Kidney tubule cell (primary cell): ENCODE data around the gene CAPRIN1.
A peak's percentile ranks its signal among the peaks of the same experiment; 100 is the strongest.
"Not testable (repeated sequence)": the region's sequence is repeated elsewhere in the genome, so short reads cannot be mapped to it uniquely, and the experiment has no call there.

ENCODE experiments used
- DNase-seq: peaks from one replicate; pipeline ENCODE4 v3.0.0-alpha.2; 2018; ENCODE audit warnings: low spot score

Gene CAPRIN1

GRCh38 chr11:34091825-34092224 lies 40.3 kb downstream of the CAPRIN1 start:
- DNase-seq: no peak

GRCh38 chr11:34094900-34095299 lies 43.4 kb downstream of the CAPRIN1 start:
- not testable (repeated sequence) for DNase-seq

GRCh38 chr11:34098813-34099212 lies 47.3 kb downstream of the CAPRIN1 start:
- DNase-seq: no peak

DNA sequence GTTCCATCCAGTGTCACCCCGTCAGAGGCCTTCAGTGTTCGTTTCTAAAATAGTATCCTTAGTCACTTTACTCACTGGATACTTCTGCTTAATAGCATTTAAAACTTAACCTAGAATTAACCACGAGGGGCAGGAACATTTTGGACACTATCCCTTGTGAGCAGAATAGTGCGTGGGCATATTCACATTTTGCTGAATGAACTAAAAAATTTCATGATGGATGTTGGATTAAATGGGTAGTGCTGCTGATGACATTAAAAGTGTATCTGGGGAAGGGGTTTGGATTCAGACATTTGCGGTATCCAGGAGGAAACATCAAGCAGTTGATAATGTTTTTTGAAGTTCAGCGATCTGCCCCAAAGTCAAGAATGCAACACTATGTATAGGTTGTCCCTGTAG lies 53.1 kb downstream of the CAPRIN1 start:
- no peak for DNase-seq

DNA sequence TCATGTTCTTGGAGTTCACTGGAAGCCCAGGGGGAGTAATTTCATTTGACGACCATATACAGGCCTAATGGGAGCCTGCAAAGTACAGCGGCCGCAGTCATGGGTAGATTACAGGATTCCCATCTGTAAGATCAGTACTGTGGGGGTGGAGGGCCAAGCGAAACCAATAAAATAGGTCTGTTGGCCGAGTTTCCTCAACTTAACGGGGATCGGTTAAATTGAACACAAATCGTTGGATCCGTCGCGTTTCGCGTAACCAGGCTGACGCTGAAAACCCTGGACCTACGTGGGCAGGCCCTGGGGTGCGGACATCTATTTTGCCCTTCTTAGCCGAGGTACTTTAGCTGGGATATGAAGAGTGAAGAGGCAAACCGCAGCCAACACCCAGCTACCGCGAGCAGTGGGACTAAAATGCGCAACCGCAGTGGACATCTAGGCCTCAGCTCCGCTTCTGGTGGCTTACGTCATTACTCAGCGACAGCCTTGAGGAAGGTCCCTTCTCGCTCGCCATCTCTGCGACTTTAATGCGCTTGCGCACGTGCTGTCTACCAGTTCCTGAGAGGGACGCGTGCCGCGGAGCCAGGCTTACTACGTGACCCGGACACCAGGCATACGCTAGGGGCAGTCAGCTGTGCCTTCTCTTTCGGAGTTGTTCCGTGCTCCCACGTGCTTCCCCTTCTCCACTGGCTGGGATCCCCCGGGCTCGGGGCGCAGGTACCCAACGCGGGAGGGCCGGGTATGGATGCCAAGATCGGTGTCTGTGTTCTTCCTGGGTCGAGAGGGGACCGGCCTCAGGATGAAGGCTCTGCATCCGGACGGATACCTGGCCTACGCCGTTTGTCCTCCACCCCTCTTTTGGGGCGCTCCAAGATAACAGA lies 53.8 kb downstream of the CAPRIN1 start, which contains the start of gene NAT10:
Gene NAT10, plus strand, starts transcription at position 551 of the 878 bp plus-strand sequence. CDS start 2,597 bp downstream, outside the sequence.
- peak; percentile 99 for DNase-seq

- no peak for DNase-seq
Measured at GRCh38 chr11:34105957-34106504, 54.5 kb downstream of the CAPRIN1 start.

DNA sequence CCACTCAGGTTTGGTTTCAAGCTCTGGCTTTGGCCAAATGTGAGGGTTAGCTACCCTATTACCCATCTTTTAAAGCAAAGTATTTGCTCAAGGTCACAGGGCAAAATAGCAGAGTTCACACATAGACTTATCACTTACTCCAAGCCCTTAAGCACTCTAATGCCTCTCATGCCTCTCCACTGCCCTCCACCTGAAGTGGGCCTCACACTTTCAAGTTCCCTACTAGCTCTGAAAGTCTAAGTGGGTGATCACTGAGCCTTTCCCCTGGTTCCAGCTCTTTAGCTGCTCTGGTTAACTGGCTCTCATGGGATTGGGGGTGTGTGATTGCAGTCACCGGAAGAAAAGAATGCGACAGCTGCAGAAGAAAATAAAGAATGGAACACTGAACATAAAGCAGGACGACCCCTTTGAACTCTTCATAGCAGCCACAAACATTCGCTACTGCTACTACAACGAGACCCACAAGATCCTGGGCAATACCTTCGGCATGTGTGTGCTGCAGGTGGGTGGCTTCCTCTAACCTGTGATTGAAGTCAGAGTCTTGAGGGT lies 60.3 kb downstream of the CAPRIN1 start:
- DNase-seq: no peak

DNA sequence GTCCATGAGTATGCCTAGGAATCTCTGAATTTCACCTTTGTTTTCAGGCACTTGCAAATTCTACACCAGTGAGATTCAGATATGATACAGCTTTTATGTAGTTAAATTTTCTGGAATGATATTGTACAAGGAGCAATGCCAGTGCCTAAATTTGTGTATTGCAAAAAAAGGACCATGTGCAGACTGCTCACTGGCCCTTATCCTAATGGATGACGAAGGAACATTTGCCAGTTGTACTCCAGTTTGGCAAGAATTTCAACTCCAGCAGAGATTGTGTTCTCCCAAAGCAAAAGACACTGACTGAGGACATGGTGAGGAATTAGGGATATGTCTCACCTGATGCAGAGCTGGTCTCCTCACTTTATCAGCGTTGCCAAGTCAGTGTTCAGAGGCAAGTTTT lies 62.5 kb downstream of the CAPRIN1 start:
- no peak for DNase-seq

GRCh38 chr11:34114471-34114870 lies 62.9 kb downstream of the CAPRIN1 start:
- DNase-seq: no peak

- DNase-seq: no peak
Measured at GRCh38 chr11:34120651-34121050, 69.1 kb downstream of the CAPRIN1 start.

DNA sequence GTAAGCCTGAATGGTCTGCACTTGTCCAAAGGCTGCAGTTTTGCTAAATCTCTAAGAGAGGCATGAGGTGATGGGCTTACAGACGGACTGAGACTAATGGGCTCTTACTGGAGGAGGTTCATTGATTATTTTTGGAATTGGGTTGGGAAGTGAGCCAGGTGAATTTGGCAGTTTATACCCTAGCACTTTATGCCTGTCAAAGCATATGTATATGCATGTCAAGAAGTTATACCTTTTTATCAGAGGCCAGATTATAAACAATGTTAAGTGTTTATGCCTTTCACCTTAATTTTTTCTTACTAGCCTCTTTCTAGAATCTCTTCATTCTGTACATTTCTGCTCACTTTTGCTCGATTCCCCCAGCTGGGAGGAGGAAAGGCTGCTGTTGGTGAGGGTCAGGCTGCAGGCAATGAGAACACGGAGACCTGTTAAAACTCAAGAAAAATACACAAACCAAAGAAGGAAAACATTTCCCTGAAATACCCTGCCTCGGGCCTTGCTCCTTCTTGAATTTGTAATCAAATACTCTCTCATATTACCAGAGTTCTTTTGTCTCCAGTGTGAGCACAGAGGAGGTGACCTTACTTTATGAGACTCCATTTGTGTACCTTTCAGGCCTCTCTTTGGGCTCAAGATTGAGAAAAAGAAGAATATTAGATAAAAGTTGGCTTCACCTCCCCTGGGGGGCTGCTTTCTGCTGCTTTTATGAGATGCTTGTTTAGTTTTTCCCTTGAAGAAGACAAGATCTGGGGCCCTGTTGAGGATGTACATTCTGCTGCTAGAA lies 73.5 kb downstream of the CAPRIN1 start:
- no peak for DNase-seq

DNA sequence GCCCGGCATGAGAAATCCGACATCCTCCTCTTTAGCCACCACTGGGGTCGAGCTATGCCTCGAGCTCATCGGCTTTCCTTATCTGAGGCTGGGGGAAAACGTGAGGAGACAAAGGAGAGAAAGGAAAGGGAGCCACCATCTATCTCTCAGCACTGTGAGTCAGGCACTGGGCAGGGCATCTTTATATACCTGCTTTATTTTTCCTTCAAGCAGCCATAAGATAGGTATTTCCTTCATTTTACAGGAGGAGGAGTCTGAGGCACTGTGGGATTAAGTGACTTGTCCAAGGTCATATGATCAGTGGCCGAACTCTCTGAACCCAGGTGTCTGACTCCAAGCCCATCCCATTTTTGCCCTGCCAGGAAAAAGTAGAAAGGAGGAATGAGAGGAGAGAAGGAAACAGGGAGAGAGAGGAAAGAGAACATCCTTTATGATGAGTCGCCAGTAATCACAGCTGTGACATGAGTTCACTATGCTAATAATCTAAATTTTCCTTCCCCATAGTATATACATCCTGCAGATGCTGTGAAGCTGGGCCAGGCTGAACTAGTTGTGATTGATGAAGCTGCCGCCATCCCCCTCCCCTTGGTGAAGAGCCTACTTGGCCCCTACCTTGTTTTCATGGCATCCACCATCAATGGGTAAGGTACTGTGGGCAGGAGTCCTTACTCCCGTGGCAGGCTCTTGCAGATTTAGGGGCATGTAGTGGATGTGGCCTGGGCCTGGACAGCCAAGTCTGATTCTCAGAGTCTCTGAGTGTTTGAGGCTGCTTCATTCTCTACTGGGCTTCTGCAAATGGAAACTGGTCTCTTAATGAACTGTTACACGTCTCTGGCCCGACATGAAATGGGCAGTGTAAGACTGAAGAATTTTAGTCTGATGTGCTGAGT lies 75.7 kb downstream of the CAPRIN1 start:
- peak; percentile 9 for DNase-seq

DNA sequence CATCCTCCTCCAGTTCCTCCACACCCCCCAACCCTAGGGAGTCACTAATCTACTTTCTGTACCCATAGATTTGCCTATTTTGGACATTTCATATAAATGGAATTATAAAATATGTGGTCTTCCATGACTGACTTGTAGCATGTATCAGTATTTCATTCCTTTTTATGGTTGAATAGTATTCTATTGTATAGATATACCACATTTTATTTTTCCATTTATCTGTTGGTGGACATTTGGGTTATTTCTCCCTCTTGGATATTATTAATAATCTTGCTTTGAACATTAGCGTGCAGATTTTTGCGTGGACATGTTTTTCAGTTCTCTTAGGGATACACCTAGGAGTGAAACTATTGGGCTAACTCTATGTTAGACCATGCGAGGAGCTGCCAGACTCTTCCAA lies 77.3 kb downstream of the CAPRIN1 start:
- DNase-seq: no peak

- DNase-seq: no peak
Measured at GRCh38 chr11:34132261-34132965, 80.9 kb downstream of the CAPRIN1 start.

GRCh38 chr11:34134765-34135164 lies 83.2 kb downstream of the CAPRIN1 start:
- DNase-seq: no peak

- DNase-seq: no peak
Measured at GRCh38 chr11:34135439-34135838, 83.9 kb downstream of the CAPRIN1 start.

DNA sequence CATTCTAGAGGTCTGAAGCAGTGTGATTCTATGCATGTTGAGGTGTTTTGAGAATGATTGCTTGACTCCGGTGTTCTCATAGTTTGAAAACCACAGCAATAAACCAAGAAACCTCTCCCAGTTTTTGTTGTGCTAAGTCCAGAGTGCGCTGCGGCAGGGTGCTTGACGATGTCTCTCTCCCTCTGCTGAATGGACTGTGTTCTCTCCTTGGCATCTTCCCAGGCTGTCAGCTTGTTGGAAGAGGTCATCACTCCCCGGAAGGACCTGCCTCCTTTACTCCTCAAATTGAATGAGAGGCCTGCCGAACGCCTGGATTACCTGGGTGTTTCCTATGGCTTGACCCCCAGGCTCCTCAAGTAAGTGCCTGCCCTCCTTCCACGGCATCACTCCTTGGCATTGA lies 84.9 kb downstream of the CAPRIN1 start:
- no peak for DNase-seq

DNA sequence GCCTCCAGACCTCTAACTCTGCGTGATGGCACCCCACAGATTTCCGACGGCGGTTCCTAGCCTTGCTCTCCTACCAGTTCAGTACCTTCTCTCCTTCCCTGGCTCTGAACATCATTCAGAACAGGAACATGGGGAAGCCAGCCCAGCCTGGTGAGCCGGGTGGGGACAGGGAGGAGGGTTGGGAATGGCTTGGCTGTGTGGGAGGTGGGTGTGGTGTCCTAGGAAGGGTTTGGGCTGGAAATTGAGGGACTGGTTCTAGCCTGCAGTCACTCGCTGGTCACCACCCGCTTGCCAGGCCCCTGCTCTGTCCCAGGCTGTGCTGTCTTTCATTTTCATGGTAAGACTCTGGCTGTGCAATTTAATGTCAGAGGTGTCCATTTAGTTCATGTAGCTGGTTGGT lies 87.8 kb downstream of the CAPRIN1 start:
- DNase-seq: no peak

GRCh38 chr11:34140149-34140548 lies 88.6 kb downstream of the CAPRIN1 start:
- DNase-seq: no peak

DNA sequence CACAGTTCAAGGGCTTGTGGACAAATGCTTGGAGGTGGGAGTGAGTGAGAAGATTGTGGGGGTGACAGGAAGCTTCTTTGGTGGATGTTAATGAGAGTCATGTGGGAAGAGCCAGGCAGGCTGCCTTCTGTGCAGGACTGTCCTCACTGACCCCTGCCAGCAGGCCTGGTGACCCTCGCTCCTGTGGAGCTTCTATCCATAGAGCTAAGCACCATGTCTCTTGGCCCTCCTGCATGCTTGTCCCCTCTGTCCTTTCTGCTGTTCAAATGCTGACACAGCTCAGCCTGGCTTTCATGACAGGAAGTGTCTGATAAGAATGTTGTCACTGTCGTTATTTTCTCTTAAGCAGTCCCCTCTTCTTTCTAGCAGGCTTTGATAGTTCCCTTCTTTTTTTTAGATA lies 91.5 kb downstream of the CAPRIN1 start:
- DNase-seq: no peak

- no peak for DNase-seq
Measured at GRCh38 chr11:34145073-34145472, 93.5 kb downstream of the CAPRIN1 start.
